Colonic mucosa (tissue), 4 donors: ENCODE results near the gene EMC8. TPM values are rescaled to one million over a fixed set of nuclear protein-coding genes. Genes with fewer than 3 reads are reported as not detected.
"Not testable (repeated sequence)": the region's sequence is repeated elsewhere in the genome, so short reads cannot be mapped to it uniquely, and the experiment has no call there.

Experiments
- DNase-seq: peaks from one replicate; pipeline ENCODE4 v3.0.0-alpha.2; 2020
- H3K27ac ChIP-seq: fragments of 200-600 bp; one replicate; pipeline ENCODE4 v1.8.0; 2021
- H3K27me3 ChIP-seq: fragments of 200-600 bp; one replicate; pipeline ENCODE4 v1.8.0; 2021
- H3K36me3 ChIP-seq: fragments of 200-600 bp; one replicate; pipeline ENCODE4 v1.8.0; 2021
- H3K4me1 ChIP-seq: fragments of 200-600 bp; one replicate; pipeline ENCODE4 v1.8.0; 2021; ENCODE audit warnings: mild to moderate bottlenecking
- H3K4me3 ChIP-seq: fragments of 200-600 bp; one replicate; pipeline ENCODE4 v1.8.0; 2021
- H3K9ac ChIP-seq, 2 donors: one replicate each; pipeline ENCODE4 v1.7.0; 2013; ENCODE audit warnings: control low read depth in 2 of 2, low read depth in 2 of 2, low read length in 2 of 2
- H3K9me3 ChIP-seq: fragments of 200-600 bp; one replicate; pipeline ENCODE4 v1.8.0; 2021
- CTCF ChIP-seq: fragments of 200-600 bp; IDR thresholded peaks from one replicate; pipeline ENCODE4 v1.8.0; 2022; ENCODE audit warnings: antibody characterized with exemption, mild to moderate bottlenecking
- intact Hi-C: fragments of 100-400 bp; cut with DNase I; formaldehyde crosslinking; loops from one replicate; pipeline ENCODE4 v1.14.1; 2022
- total RNA-seq, 2 donors: library from RNA; stranded (reverse); fragmentation: NEBNext Ultra II Directional in 1 of 2; extraction: Animal tissue kit (Norgen Biotek cat#: 25700) in 1 of 2; gene quantifications; one replicate each; pipeline ENCODE4 v1.2.1, GENCODE V29; 2021
- donor health status: healthy.
- donor health status: DM: no; HTN: no; CAD: no.
- donor health status: DM: no; HTN: no; CAD: no.

The EMC8 gene
- total RNA-seq, 2 donors from 2014 or later: 30.6 to 49.8 TPM

- intact Hi-C loops: no loop called here
- Histone ChIP-seq H3K27ac (no peak overlapping the region), H3K9ac (no peak overlapping the region), H3K36me3 (no peaks in the 10 kb centered on the region), H3K4me3 (no peak overlapping the region), H3K27me3 (no peaks in the 10 kb centered on the region), H3K4me1 (no peaks in the 10 kb centered on the region), H3K9me3 (no peaks in the 10 kb centered on the region)
- TF ChIP-seq CTCF: no peak
- DNase-seq: no peak
Observed at GRCh38 chr16:85838381-85838780, 39.0 kb upstream of the EMC8 start.

GRCh38 chr16:85837654-85838053 is 38.3 kb upstream of the EMC8 start:
- DNase-seq, H3K9me3 ChIP-seq, H3K4me1 ChIP-seq, H3K9ac ChIP-seq, H3K27ac ChIP-seq, intact Hi-C loops, H3K27me3 ChIP-seq, H3K4me3 ChIP-seq, H3K36me3 ChIP-seq: not testable (repeated sequence)

GRCh38 chr16:85836706-85837582 is 37.6 kb upstream of the EMC8 start:
- TF ChIP-seq CTCF: no peak
- intact Hi-C loops: no loop called here
- Histone ChIP-seq H3K9ac (no peak overlapping the region), H3K27ac (no peak overlapping the region), H3K36me3 (no peaks in the 10 kb centered on the region), H3K9me3 (no peaks in the 10 kb centered on the region), H3K4me3 (no peak overlapping the region), H3K4me1 (no peaks in the 10 kb centered on the region), H3K27me3 (no peaks in the 10 kb centered on the region)
- DNase-seq: no peak

- H3K27ac ChIP-seq: no peak overlapping the region
- H3K4me1 ChIP-seq: no peaks in the 10 kb centered on the region
- H3K4me3 ChIP-seq: no peak overlapping the region
- H3K9ac ChIP-seq: no peak overlapping the region
- intact Hi-C loops: no loop called here
- no peaks in the 10 kb centered on the region for H3K27me3 ChIP-seq
- H3K36me3 ChIP-seq: no peaks in the 10 kb centered on the region
- no peak for DNase-seq
- no peaks in the 10 kb centered on the region for H3K9me3 ChIP-seq
- no peak for TF ChIP-seq CTCF
Observed at GRCh38 chr16:85835956-85836705, 36.8 kb upstream of the EMC8 start.

- H3K36me3 ChIP-seq: no peaks in the 10 kb centered on the region
- no peaks in the 10 kb centered on the region for H3K27me3 ChIP-seq
Observed at GRCh38 chr16:85835227-85835751, 35.9 kb upstream of the EMC8 start.

More at GRCh38 chr16:85835227-85835751, 35.9 kb upstream of the EMC8 start:
- intact Hi-C loops: no loop called here
- Histone ChIP-seq H3K9me3 (no peaks in the 10 kb centered on the region), H3K9ac (no peak overlapping the region), H3K4me1 (no peaks in the 10 kb centered on the region), H3K27ac (no peak overlapping the region), H3K4me3 (no peak overlapping the region)
- TF ChIP-seq CTCF: no peak
- no peak for DNase-seq
